T47D (cell line): Measurements from ENCODE around the gene DAPP1.

Experiments used
- DNase-seq, 2 experiments: peaks; one replicate each; pipeline versions ENCODE4 v3.0.0 to v3.0.0-alpha.2; 2011 to 2012; ENCODE audit warnings: low read depth in 1 of 2, low spot score in 1 of 2
- JUND ChIP-seq: IDR thresholded peaks from 2 replicates; pipeline ENCODE4 v1.6.1; 2012; ENCODE audit warnings: low read depth
- in situ Hi-C: cut with HindIII; loops from 2 replicates; pipeline ENCODE4 v1.10.0; 2016; ENCODE audit warnings: low sequenced_read_pairs, low pct_unique_long_range_greater_than_20kb

DAPP1 gene

DNA sequence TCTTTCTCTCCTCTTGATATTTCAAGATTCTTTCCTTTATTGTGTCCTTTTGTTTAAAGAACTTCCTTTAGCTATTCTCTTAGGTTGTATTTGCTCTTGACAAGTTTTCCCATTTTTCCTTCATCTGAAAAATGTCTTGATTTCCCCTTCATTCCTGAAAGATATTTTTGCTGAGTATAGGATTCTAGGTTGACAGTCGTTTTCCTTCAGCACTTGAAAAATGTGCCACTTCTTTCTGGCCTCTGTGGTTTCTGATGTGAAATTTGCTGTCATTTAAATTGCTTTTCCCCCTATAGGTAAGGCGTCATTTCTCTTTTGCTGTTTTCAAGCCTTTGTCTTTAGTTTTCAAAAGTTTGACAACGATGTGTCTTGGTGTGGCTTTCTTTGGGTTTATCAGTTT is 100.9 kb downstream of the DAPP1 start:
- no peak for TF ChIP-seq JUND
- no peak for DNase-seq
- in situ Hi-C loops: no loop called here

DNA sequence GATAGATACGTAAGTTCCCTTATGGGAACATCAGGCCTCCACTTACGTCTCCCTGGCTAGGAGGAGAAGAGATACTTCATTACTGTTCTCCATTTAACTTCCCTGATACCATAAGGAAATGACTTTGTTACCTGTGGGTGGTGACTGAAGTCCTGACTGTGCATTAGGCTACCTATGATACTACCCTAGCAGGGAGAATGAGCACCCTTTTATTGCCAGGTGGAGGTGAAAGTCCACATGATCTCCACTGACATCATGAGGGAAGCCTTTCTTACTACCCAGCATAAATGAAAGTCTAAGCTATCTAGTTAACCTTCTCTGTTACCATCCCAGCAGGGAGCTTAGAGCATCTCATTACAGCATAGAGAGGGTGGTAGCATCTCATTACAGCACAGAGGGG is 102.0 kb downstream of the DAPP1 start:
- DNase-seq: no peak
- in situ Hi-C loops: no loop called here
- TF ChIP-seq JUND: no peak
